K562 (cell line): Measurements from ENCODE around the gene GPHA2. TPM values are rescaled to one million over a fixed set of nuclear protein-coding genes. Genes with fewer than 3 reads are reported as not detected.

Experiments used
- CTCFL ChIP-seq: IDR thresholded peaks from 2 replicates; pipeline ENCODE4 v1.6.1; 2011; ENCODE audit warnings: borderline replicate concordance, low read depth, mild to moderate bottlenecking, moderate library complexity, low read length; ENCODE audit not compliant: insufficient read depth, poor library complexity, severe bottlenecking
- DPF2 ChIP-seq: fragments of 450-650 bp; IDR thresholded peaks from 2 replicates; pipeline ENCODE4 v1.6.1; 2016
- FIP1L1 ChIP-seq: fragments of 200-400 bp; formaldehyde crosslinking; IDR thresholded peaks from 2 replicates; pipeline ENCODE4 v1.6.1; 2018; ENCODE audit warnings: mild to moderate bottlenecking, low read depth, low read length; ENCODE audit not compliant: poor library complexity, severe bottlenecking
- GABPB1 ChIP-seq: sonication (generic); formaldehyde crosslinking; IDR thresholded peaks from 2 replicates; pipeline ENCODE4 v1.8.0; 2022; ENCODE audit warnings: mild to moderate bottlenecking, missing genetic modification reagents
- HNRNPUL1 ChIP-seq: fragments of 200-400 bp; formaldehyde crosslinking; IDR thresholded peaks from 2 replicates; pipeline ENCODE4 v1.6.1; 2017; ENCODE audit warnings: low read length
- JUND ChIP-seq, 2 experiments: IDR thresholded peaks; 2 replicates in 1 of 2; 3 replicates in 1 of 2; pipeline ENCODE4 v1.6.1; 2011; ENCODE audit warnings: borderline replicate concordance in 2 of 2, low read depth in 2 of 2, low read length in 2 of 2, improper control_type of control experiment in 1 of 2, missing biosample characterization in 1 of 2, missing genetic modification characterization in 1 of 2, missing genetic modification reagents in 1 of 2
- KDM5B ChIP-seq: fragments of 200-600 bp; sonication (generic); IDR thresholded peaks from 2 replicates; pipeline ENCODE4 v1.6.1; 2012; ENCODE audit warnings: low read depth, mild to moderate bottlenecking, moderate library complexity, low read length, control low read depth, inconsistent platforms; ENCODE audit not compliant: insufficient replicate concordance
- MNT ChIP-seq, 2 experiments: fragments of 450-650 bp; conservative IDR thresholded peaks; 2 replicates each; pipeline ENCODE4 v1.6.1; 2017; ENCODE audit warnings: mild to moderate bottlenecking in 2 of 2, moderate library complexity in 2 of 2
- NONO ChIP-seq, 2 experiments: fragments of 200-400 bp in 1 of 2; fragments of 450-650 bp in 1 of 2; formaldehyde crosslinking in 1 of 2; IDR thresholded peaks; 2 replicates each; pipeline ENCODE4 v1.6.1; 2017; ENCODE audit warnings: low read depth in 2 of 2, mild to moderate bottlenecking in 2 of 2, moderate library complexity in 2 of 2, low read length in 1 of 2
- PHB ChIP-seq: fragments of 250-450 bp; sonication (Bioruptor Pico); IDR thresholded peaks from 2 replicates; pipeline ENCODE4 v1.5.0; 2021
- PHF8 ChIP-seq: fragments of 200-600 bp; sonication (generic); IDR thresholded peaks from 2 replicates; pipeline ENCODE4 v1.6.1; 2012; ENCODE audit warnings: mixed run types, mild to moderate bottlenecking, inconsistent platforms, low read length, moderate library complexity, borderline replicate concordance
- RHOXF2B ChIP-seq: fragments of 250-450 bp; sonication (Bioruptor Pico); conservative IDR thresholded peaks from 2 replicates; pipeline ENCODE4 v1.5.1; 2021
- SP1 ChIP-seq: sonication (generic); formaldehyde crosslinking; IDR thresholded peaks from 2 replicates; pipeline ENCODE4 v1.8.1; 2022; ENCODE audit warnings: mild to moderate bottlenecking, missing genetic modification reagents
- VEZF1 ChIP-seq: fragments of 200-800 bp; sonication (Bioruptor generic); IDR thresholded peaks from 2 replicates; pipeline ENCODE4 v1.6.1; 2017; ENCODE audit warnings: missing genetic modification characterization, missing compliant biosample characterization
- YY1 ChIP-seq, 3 experiments: IDR thresholded peaks; 2 replicates each; pipeline ENCODE4 v1.6.1; 2011; ENCODE audit warnings: low read length in 2 of 3, mild to moderate bottlenecking in 2 of 3, moderate library complexity in 2 of 3, borderline replicate concordance in 1 of 3, control low read depth in 1 of 3, low read depth in 1 of 3; ENCODE audit not compliant: insufficient read depth in 3 of 3, insufficient replicate concordance in 2 of 3, control insufficient read depth in 1 of 3, insufficient read length in 1 of 3; ENCODE audit errors: extremely low read depth in 1 of 3
- ZBTB2 ChIP-seq: fragments of 450-650 bp; IDR thresholded peaks from 2 replicates; pipeline ENCODE4 v1.6.1; 2016; ENCODE audit warnings: antibody characterized with exemption
- ZNF121 ChIP-seq: sonication (generic); formaldehyde crosslinking; conservative IDR thresholded peaks from 2 replicates; pipeline ENCODE4 v1.8.0; 2022; ENCODE audit warnings: missing genetic modification reagents
- ZNF324 ChIP-seq: fragments of 250-450 bp; sonication (Bioruptor Pico); IDR thresholded peaks from 2 replicates; pipeline ENCODE4 v1.4.0; 2020; ENCODE audit warnings: mild to moderate bottlenecking
- ZNF431 ChIP-seq: sonication (generic); formaldehyde crosslinking; IDR thresholded peaks from 2 replicates; pipeline ENCODE4 v1.8.0; 2022; ENCODE audit warnings: mild to moderate bottlenecking, missing genetic modification reagents
- polyA plus RNA-seq, 8 experiments: library from polyadenylated mRNA; depleted of rRNA in 4 of 8; stranded (reverse) in 5 of 8; unstranded in 3 of 8; fragments of >200 nt; fragmentation: Nextera tagmentation in 2 of 8; fragmentation: Illumina TruSeq in 1 of 8; extraction: Ambion mirVana in 2 of 8; extraction: Trizol in 1 of 8; gene quantifications; 2 replicates each; pipeline versions ENCODE4 v1.2.1 to v1.2.3, GENCODE V29; 2011 to 2014; ENCODE audit warnings: inconsistent platforms in 1 of 8, missing spikeins in 1 of 8
- total RNA-seq, 7 experiments: library from RNA; depleted of rRNA in 6 of 7; stranded (reverse); fragments of >200 nt in 6 of 7; fragmentation: Illumina TruSeq in 2 of 7; extraction: Trizol in 2 of 7; gene quantifications; 2 replicates each; pipeline versions ENCODE4 v1.2.1 to v1.2.3, GENCODE V29; 2011 to 2021; ENCODE audit warnings: low replicate concordance in 1 of 7

Gene GPHA2
- total and polyA plus RNA-seq, 9 of the 15 experiments (the other 6 are each of a cell fraction or from before 2014, with no cell fraction given), result 0.17 to 0.22 TPM; not detected in 7

- TF ChIP-seq ZBTB2 (0 out of 2 replicates have a peak, but pooled peaks have one; percentile 18), SP1 (CRISPR knock-in tag) (peak; percentile 83), HNRNPUL1 (no peak), PHF8 (peak; percentile 68; the same call in 1 of the 2 replicates), ZNF431 (0 out of 2 replicates have a peak, but pooled peaks have one; percentile 27), CTCFL (peak; percentile 90), FIP1L1 (peak; percentile 84), YY1 (IDR thresholded peaks at IDR 0.05; ENCODE audit: borderline replicate concordance in 1 of 3, control insufficient read depth in 1 of 3, extremely low read depth in 1 of 3, insufficient read depth in 3 of 3, insufficient read length in 1 of 3, insufficient replicate concordance in 2 of 3, low read depth in 1 of 3, low read length in 2 of 3) (peak in 2 of 3 experiments; percentile 49 to 61), GABPB1 (peak; percentile 80), PHB (0 out of 2 replicates have a peak, but pooled peaks have one; percentile 67), VEZF1 (CRISPR knock-in tag) (peak; percentile 94), JUND (IDR thresholded peaks at IDR 0.05; ENCODE audit: borderline replicate concordance, low read depth, low read length) (peak; percentile 48; the same call in 1 of the 2 replicates), JUND (tag; IDR thresholded peaks at IDR 0.05; ENCODE audit: borderline replicate concordance, low read depth, low read length) (no peak; the same call in 2 of the 3 replicates), ZNF324 (CRISPR knock-in tag) (no peak), RHOXF2B (CRISPR knock-in tag) (0 out of 2 replicates have a peak, but pooled peaks have one; percentile 44), ZNF121 (CRISPR knock-in tag) (no peak), MNT (conservative IDR thresholded peaks at IDR 0.05) (peak in 1 of 2 experiments; percentile 74; a peak in 2 of 4 replicates), DPF2 (peak; percentile 25; the same call in 1 of the 2 replicates), NONO (IDR thresholded peaks at IDR 0.05; ENCODE audit: low read depth in 2 of 2, low read length in 1 of 2) (peak in 1 of 2 experiments; percentile 67; a peak in 1 of 4 replicates), KDM5B (peak; percentile 54)
Observed at GRCh38 chr11:64887757-64888405, 47.8 kb downstream of the GPHA2 start (continued).
